Measurements from ENCODE around the gene CENPX. TPM values are rescaled to one million over a fixed set of nuclear protein-coding genes. Genes with fewer than 3 reads are reported as not detected.

CENPX gene
- total and polyA plus RNA-seq, 2 of the 13 experiments (the other 11 are each of a cell fraction or from before 2014, with no cell fraction given), result 92.7 to 170 TPM

DNA sequence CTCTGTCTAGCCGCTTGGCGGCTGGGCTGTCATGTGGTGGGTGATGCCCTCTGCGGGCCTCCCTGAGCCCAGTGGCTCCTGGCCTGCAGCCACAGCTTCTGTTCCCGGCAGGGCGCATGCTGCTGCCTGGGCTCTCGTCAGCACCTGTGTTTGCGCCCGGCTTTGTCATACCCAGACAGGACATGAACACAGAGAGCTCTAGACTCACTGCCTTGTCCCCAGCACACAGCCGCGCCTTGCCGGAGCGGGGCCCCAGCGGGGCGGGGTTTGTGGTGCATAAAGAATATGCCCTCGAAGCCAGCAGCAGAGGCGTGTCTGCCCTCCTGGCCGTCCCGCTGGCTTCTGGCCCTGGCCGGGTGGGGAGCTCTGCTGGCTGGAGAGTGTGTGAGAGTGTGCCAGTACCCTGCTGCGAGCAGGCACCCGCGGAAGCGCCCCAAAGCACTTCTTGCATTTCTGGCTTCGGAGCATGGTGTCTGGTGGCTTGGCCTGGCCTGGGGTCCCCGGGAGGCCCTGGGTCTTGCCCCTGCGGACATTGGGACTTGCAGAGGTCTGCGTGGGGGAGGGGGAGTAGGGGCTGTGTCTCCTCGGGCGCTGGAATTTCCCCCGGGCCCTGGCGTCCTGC lies 30.9 kb downstream of the CENPX start (continued):
- TF ChIP-seq TBP (CRISPR knock-in tag; IDR thresholded peaks at IDR 0.05) (no peak), ZNF878 (CRISPR knock-in tag; IDR thresholded peaks at IDR 0.05) (peak; percentile 82; the same call in 1 of the 2 replicates), ATF7-NPFF (CRISPR knock-in tag; IDR thresholded peaks at IDR 0.05; ENCODE audit: low read depth) (peak; percentile 91), MXD4 (CRISPR knock-in tag; IDR thresholded peaks at IDR 0.05) (peak; percentile 90), SAP130 (CRISPR knock-in tag; IDR thresholded peaks at IDR 0.05; ENCODE audit: low read depth) (peak; percentile 94), JDP2 (CRISPR knock-in tag; IDR thresholded peaks at IDR 0.05; ENCODE audit: borderline replicate concordance) (no peak), REXO4 (CRISPR knock-in tag; IDR thresholded peaks at IDR 0.05; ENCODE audit: borderline replicate concordance) (peak; percentile 16; the same call in 1 of the 2 replicates), ZNF30 (CRISPR knock-in tag; IDR thresholded peaks at IDR 0.05) (peak; percentile 89; the same call in 1 of the 2 replicates), ZFP41 (CRISPR knock-in tag; IDR thresholded peaks at IDR 0.05; ENCODE audit: borderline replicate concordance) (peak; percentile 49; the same call in 1 of the 2 replicates), HOXA7 (CRISPR knock-in tag; IDR thresholded peaks at IDR 0.05) (no peak), ZFAT (CRISPR knock-in tag; conservative IDR thresholded peaks at IDR 0.05) (no peak), LRRFIP1 (CRISPR knock-in tag; conservative IDR thresholded peaks at IDR 0.05) (no peak; the same call in 1 of the 2 replicates), ZNF792 (CRISPR knock-in tag; IDR thresholded peaks at IDR 0.05) (peak; percentile 96), BORCS8-MEF2B (CRISPR knock-in tag; IDR thresholded peaks at IDR 0.05) (peak; percentile 91; the same call in 1 of the 2 replicates)
- TF ChIP-seq, protein P1, sequence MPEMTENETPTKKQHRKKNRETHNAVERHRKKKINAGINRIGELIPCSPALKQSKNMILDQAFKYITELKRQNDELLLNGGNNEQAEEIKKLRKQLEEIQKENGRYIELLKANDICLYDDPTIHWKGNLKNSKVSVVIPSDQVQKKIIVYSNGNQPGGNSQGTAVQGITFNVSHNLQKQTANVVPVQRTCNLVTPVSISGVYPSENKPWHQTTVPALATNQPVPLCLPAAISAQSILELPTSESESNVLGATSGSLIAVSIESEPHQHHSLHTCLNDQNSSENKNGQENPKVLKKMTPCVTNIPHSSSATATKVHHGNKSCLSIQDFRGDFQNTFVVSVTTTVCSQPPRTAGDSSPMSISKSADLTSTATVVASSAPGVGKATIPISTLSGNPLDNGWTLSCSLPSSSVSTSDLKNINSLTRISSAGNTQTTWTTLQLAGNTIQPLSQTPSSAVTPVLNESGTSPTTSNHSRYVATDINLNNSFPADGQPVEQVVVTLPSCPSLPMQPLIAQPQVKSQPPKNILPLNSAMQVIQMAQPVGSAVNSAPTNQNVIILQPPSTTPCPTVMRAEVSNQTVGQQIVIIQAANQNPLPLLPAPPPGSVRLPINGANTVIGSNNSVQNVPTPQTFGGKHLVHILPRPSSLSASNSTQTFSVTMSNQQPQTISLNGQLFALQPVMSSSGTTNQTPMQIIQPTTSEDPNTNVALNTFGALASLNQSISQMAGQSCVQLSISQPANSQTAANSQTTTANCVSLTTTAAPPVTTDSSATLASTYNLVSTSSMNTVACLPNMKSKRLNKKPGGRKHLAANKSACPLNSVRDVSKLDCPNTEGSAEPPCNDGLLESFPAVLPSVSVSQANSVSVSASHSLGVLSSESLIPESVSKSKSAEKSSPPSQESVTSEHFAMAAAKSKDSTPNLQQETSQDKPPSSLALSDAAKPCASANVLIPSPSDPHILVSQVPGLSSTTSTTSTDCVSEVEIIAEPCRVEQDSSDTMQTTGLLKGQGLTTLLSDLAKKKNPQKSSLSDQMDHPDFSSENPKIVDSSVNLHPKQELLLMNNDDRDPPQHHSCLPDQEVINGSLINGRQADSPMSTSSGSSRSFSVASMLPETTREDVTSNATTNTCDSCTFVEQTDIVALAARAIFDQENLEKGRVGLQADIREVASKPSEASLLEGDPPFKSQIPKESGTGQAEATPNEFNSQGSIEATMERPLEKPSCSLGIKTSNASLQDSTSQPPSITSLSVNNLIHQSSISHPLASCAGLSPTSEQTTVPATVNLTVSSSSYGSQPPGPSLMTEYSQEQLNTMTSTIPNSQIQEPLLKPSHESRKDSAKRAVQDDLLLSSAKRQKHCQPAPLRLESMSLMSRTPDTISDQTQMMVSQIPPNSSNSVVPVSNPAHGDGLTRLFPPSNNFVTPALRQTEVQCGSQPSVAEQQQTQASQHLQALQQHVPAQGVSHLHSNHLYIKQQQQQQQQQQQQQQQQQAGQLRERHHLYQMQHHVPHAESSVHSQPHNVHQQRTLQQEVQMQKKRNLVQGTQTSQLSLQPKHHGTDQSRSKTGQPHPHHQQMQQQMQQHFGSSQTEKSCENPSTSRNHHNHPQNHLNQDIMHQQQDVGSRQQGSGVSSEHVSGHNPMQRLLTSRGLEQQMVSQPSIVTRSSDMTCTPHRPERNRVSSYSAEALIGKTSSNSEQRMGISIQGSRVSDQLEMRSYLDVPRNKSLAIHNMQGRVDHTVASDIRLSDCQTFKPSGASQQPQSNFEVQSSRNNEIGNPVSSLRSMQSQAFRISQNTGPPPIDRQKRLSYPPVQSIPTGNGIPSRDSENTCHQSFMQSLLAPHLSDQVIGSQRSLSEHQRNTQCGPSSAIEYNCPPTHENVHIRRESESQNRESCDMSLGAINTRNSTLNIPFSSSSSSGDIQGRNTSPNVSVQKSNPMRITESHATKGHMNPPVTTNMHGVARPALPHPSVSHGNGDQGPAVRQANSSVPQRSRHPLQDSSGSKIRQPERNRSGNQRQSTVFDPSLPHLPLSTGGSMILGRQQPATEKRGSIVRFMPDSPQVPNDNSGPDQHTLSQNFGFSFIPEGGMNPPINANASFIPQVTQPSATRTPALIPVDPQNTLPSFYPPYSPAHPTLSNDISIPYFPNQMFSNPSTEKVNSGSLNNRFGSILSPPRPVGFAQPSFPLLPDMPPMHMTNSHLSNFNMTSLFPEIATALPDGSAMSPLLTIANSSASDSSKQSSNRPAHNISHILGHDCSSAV (CRISPR knock-in tag; IDR thresholded peaks at IDR 0.05; ENCODE audit: borderline replicate concordance), result no peak

Measured in HepG2 (cell line).